ENCODE results near the gene SHC1.

The SHC1 gene

DNA sequence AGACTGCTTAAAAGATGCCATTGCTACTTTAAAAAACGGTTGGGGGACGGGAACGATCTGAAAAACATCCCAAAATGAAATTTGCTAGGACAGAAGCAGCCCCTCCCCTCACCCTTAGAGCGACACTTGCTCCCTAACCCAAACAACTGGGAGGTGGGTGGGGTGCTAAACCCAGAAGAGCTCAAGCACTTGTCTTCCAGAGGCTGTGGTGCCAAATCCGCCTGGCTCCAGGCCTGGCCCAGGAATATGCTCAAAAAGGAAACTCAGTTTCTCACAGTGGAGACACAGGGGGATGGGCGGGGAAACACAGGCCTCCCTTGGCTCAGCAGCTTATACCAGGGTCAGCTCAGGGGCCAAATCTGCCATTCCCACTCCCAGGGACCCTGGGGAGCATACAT lies 14.0 kb downstream of the SHC1 start:
- Histone ChIP-seq H3K36me3 (ENCODE audit: insufficient read depth, low read length) (peaks cover 15% of the 10 kb centered on the region), H4K20me1 (ENCODE audit: insufficient read depth, low read length) (peaks cover 25% of the 10 kb centered on the region), H2AFZ (ENCODE audit: low read depth, low read length) (peak overlapping the region; percentile 82), H3K9ac (ENCODE audit: low read depth, low read length) (peak overlapping the region; percentile 64), H3K4me1 (ENCODE audit: insufficient read depth, low read length) (peaks cover 70% of the 10 kb centered on the region), H3K4me2 (ENCODE audit: insufficient read depth, low read length) (peak overlapping the region; percentile 88), H3K4me3 (ENCODE audit: low read depth in 1 of 2, low read length in 2 of 2) (peak overlapping the region; percentile 52 to 82; a peak in 3 of 4 replicates), H3K27me3 (ENCODE audit: insufficient read depth, low read length, poor library complexity) (no peaks in the 10 kb centered on the region), H3K9me3 (ENCODE audit: insufficient read depth, low read length, severe bottlenecking) (no peaks in the 10 kb centered on the region), H3K79me2 (ENCODE audit: insufficient read depth, low read length) (peaks cover 46% of the 10 kb centered on the region), H3K27ac (ENCODE audit: low read length) (peak overlapping the region; percentile 88)
- no peak for DNase-seq
- no peak for ATAC-seq (ENCODE audit: insufficient read depth, low read depth)
- TF ChIP-seq, protein P1, sequence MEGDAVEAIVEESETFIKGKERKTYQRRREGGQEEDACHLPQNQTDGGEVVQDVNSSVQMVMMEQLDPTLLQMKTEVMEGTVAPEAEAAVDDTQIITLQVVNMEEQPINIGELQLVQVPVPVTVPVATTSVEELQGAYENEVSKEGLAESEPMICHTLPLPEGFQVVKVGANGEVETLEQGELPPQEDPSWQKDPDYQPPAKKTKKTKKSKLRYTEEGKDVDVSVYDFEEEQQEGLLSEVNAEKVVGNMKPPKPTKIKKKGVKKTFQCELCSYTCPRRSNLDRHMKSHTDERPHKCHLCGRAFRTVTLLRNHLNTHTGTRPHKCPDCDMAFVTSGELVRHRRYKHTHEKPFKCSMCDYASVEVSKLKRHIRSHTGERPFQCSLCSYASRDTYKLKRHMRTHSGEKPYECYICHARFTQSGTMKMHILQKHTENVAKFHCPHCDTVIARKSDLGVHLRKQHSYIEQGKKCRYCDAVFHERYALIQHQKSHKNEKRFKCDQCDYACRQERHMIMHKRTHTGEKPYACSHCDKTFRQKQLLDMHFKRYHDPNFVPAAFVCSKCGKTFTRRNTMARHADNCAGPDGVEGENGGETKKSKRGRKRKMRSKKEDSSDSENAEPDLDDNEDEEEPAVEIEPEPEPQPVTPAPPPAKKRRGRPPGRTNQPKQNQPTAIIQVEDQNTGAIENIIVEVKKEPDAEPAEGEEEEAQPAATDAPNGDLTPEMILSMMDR (IDR thresholded peaks at IDR 0.05; ENCODE audit: borderline replicate concordance, extremely low read depth, low read length, poor library complexity, severe bottlenecking) = no peak
- no peak for TF ChIP-seq EZH2 (IDR thresholded peaks at IDR 0.05; ENCODE audit: borderline replicate concordance, low read depth, low read length, severe bottlenecking)

DNA sequence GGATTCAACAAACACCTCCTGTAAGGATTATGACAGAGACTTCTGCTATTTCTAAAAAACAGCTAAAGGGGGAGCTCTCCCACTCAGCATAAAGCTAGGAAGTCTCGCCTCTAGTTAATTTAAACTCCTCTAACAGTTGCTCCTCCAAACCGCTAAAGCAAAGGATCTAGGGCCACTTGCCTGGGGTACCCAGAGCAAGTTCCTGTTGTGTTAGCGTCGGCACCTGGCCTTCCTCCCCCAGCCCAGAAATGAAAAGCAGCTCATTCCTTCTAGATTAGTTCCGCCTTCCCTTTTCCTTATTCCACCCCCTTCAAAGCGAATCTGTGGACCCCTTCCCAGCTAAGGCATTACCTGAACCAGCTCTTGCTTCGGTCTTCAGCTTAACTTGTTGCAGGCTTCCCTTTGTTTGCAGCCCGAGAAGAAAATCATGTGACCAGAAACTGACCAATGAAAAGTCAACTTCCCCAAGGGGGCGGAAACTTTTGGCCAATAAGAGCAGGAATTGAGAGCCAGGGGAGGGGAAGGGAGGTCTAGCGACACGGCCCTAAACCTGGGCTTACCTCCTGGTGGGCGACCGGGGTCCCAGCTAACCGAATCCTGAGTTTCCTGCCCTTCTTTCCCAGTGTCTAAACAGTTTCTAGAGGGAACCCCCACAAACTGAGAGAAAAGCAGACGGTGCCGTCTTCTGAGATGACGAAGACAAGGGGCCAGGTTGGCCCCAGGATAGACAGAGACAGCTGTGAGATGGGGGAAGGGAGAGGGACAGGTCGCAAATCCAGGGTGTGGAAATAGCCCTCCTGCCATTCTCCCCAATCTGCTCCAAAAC lies 14.6 kb downstream of the SHC1 start, which contains the start of gene PBXIP1:
Gene PBXIP1 (minus strand): TSS at position 382 of the 826 bp plus-strand sequence. CDS start 2,378 bp downstream, outside the sequence.
- H2AFZ ChIP-seq (ENCODE audit: low read depth, low read length) = peak within 1 kb of the TSS; percentile 82
- H4K20me1 ChIP-seq (ENCODE audit: insufficient read depth, low read length) = peaks cover 24% of the 10 kb centered on the region
- peak within 1 kb of the TSS; percentile 88 for H3K27ac ChIP-seq (ENCODE audit: low read length)
- TF ChIP-seq, protein P1 (IDR thresholded peaks at IDR 0.05; ENCODE audit: borderline replicate concordance, extremely low read depth, low read length, poor library complexity, severe bottlenecking) = peak; percentile 53
- no peak for TF ChIP-seq EZH2 (IDR thresholded peaks at IDR 0.05; ENCODE audit: borderline replicate concordance, low read depth, low read length, severe bottlenecking)
- peaks cover 66% of the 10 kb centered on the region for H3K4me1 ChIP-seq (ENCODE audit: insufficient read depth, low read length)
- peaks cover 40% of the 10 kb centered on the region for H3K79me2 ChIP-seq (ENCODE audit: insufficient read depth, low read length)
- H3K9me3 ChIP-seq (ENCODE audit: insufficient read depth, low read length, severe bottlenecking) = no peaks in the 10 kb centered on the region
- peaks cover 21% of the 10 kb centered on the region for H3K36me3 ChIP-seq (ENCODE audit: insufficient read depth, low read length)
- DNase-seq = peak; percentile 92
- peak within 1 kb of the TSS; percentile 64 for H3K9ac ChIP-seq (ENCODE audit: low read depth, low read length)
- peak within 1 kb of the TSS; percentile 52 to 82 for H3K4me3 ChIP-seq (ENCODE audit: low read depth in 1 of 2, low read length in 2 of 2)
- ATAC-seq (ENCODE audit: insufficient read depth, low read depth) = peak; percentile 77
- H3K4me2 ChIP-seq (ENCODE audit: insufficient read depth, low read length) = peak within 1 kb of the TSS; percentile 88
- no peaks in the 10 kb centered on the region for H3K27me3 ChIP-seq (ENCODE audit: insufficient read depth, low read length, poor library complexity)

DNA sequence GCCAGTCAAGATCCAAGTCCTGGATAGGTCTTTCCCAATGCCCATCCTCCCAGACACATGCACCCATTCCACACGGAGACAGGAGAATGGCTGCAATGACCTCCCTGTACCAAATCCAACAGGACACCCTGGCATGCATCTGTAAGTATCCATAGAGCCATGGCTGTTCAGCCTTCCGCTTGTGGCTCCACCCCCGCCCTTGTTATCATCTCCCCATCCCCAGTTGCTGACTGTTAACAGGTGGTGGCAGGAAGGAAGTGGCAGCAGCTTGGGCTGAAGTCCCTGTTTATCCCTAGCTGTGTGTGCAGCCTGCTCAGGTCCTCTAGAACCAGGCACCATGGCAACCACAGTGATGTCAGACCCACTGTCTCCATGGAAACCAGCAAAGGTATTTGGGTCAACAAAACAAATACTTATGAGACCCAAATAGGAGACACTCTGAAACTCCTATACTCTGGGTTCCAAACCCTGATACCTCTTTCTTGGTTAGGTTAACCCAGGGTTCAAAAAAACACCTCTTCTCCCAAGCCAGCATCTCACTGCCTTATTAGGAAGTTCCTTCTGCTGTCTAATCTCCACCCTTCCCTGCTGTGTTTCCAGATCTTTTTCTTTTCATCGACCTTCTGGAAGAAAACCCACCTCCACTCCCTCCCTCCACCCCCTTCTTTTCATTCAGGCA lies 15.4 kb downstream of the SHC1 start:
- H3K36me3 ChIP-seq (ENCODE audit: insufficient read depth, low read length) = peaks cover 28% of the 10 kb centered on the region
- peak; percentile 90 for ATAC-seq (ENCODE audit: insufficient read depth, low read depth)
- peak; percentile 89 for DNase-seq
- peak overlapping the region; percentile 88 for H3K27ac ChIP-seq (ENCODE audit: low read length)
- peak overlapping the region; percentile 64 for H3K9ac ChIP-seq (ENCODE audit: low read depth, low read length)
- H3K9me3 ChIP-seq (ENCODE audit: insufficient read depth, low read length, severe bottlenecking) = no peaks in the 10 kb centered on the region
- peak overlapping the region; percentile 88 for H3K4me2 ChIP-seq (ENCODE audit: insufficient read depth, low read length)
- H3K4me3 ChIP-seq (ENCODE audit: low read depth in 1 of 2, low read length in 2 of 2) = peak overlapping the region; percentile 52 to 82
- H3K27me3 ChIP-seq (ENCODE audit: insufficient read depth, low read length, poor library complexity) = no peaks in the 10 kb centered on the region
- H2AFZ ChIP-seq (ENCODE audit: low read depth, low read length) = peak overlapping the region; percentile 82
- peaks cover 33% of the 10 kb centered on the region for H3K79me2 ChIP-seq (ENCODE audit: insufficient read depth, low read length)
- peaks cover 59% of the 10 kb centered on the region for H3K4me1 ChIP-seq (ENCODE audit: insufficient read depth, low read length)
- TF ChIP-seq, protein P1 (IDR thresholded peaks at IDR 0.05; ENCODE audit: borderline replicate concordance, extremely low read depth, low read length, poor library complexity, severe bottlenecking) = no peak
- TF ChIP-seq EZH2 (IDR thresholded peaks at IDR 0.05; ENCODE audit: borderline replicate concordance, low read depth, low read length, severe bottlenecking) = no peak
- peaks cover 19% of the 10 kb centered on the region for H4K20me1 ChIP-seq (ENCODE audit: insufficient read depth, low read length)

All from DND-41 (cell line).